Measurements from ENCODE around the gene POPDC2. TPM values are rescaled to one million over a fixed set of nuclear protein-coding genes. Genes with fewer than 3 reads are reported as not detected.

The POPDC2 gene
- total RNA-seq, 1 donor from 2014 or later, result 3.5 TPM

- peak overlapping the region; percentile 72 for H3K27ac Mint-ChIP-seq
These were observed 17.5 kb downstream of the POPDC2 start for GRCh38 chr3:119642746-119643473.

GRCh38 chr3:119641416-119641815 lies 19.0 kb downstream of the POPDC2 start:
- no peak for DNase-seq (ENCODE audit: low spot score in 2 of 2, unreplicated experiment in 2 of 2)
- Mint-ChIP-seq H3K4me1 (peaks cover 26% of the 10 kb centered on the region), H3K27me3 (ENCODE audit: low read depth) (no peaks in the 10 kb centered on the region), H3K9me3 (no peaks in the 10 kb centered on the region), H3K36me3 (peaks cover 4% of the 10 kb centered on the region), H3K27ac (no peak overlapping the region), H3K4me3 (no peak overlapping the region)
- TF ChIP-seq CTCF (IDR thresholded peaks at IDR 0.05; ENCODE audit: unreplicated experiment), result no peak

More at GRCh38 chr3:119642746-119643473, 17.5 kb downstream of the POPDC2 start:
- no peaks in the 10 kb centered on the region for H3K9me3 Mint-ChIP-seq
- no peak for TF ChIP-seq CTCF (IDR thresholded peaks at IDR 0.05; ENCODE audit: unreplicated experiment)
- no peak overlapping the region for H3K4me3 Mint-ChIP-seq
- no peaks in the 10 kb centered on the region for H3K27me3 Mint-ChIP-seq (ENCODE audit: low read depth)
- DNase-seq (ENCODE audit: low spot score in 2 of 2, unreplicated experiment in 2 of 2), result no peak
- H3K36me3 Mint-ChIP-seq, result peaks cover 4% of the 10 kb centered on the region
- H3K4me1 Mint-ChIP-seq, result peaks cover 29% of the 10 kb centered on the region

- Mint-ChIP-seq H3K9me3 (no peaks in the 10 kb centered on the region), H3K4me1 (peaks cover 26% of the 10 kb centered on the region), H3K27ac (no peak overlapping the region), H3K27me3 (ENCODE audit: low read depth) (no peaks in the 10 kb centered on the region), H3K36me3 (peaks cover 4% of the 10 kb centered on the region), H3K4me3 (no peak overlapping the region)
- DNase-seq (ENCODE audit: low spot score in 2 of 2, unreplicated experiment in 2 of 2), result no peak
- TF ChIP-seq CTCF (IDR thresholded peaks at IDR 0.05; ENCODE audit: unreplicated experiment), result no peak
These were observed 20.7 kb downstream of the POPDC2 start for GRCh38 chr3:119639494-119640350.

GRCh38 chr3:119637679-119638477 lies 22.5 kb downstream of the POPDC2 start:
- DNase-seq (ENCODE audit: low spot score in 2 of 2, unreplicated experiment in 2 of 2), result no peak
- H3K27ac Mint-ChIP-seq, result peak overlapping the region; percentile 70
- H3K27me3 Mint-ChIP-seq (ENCODE audit: low read depth), result no peaks in the 10 kb centered on the region
- H3K4me3 Mint-ChIP-seq, result no peak overlapping the region
- no peak for TF ChIP-seq CTCF (IDR thresholded peaks at IDR 0.05; ENCODE audit: unreplicated experiment)
- H3K36me3 Mint-ChIP-seq, result peaks cover 4% of the 10 kb centered on the region
- no peaks in the 10 kb centered on the region for H3K9me3 Mint-ChIP-seq
- peaks cover 18% of the 10 kb centered on the region for H3K4me1 Mint-ChIP-seq

- no peak overlapping the region for H3K27ac Mint-ChIP-seq
- TF ChIP-seq CTCF (IDR thresholded peaks at IDR 0.05; ENCODE audit: unreplicated experiment), result no peak
- no peak for DNase-seq (ENCODE audit: low spot score in 2 of 2, unreplicated experiment in 2 of 2)
- H3K4me3 Mint-ChIP-seq, result no peak overlapping the region
- no peaks in the 10 kb centered on the region for H3K9me3 Mint-ChIP-seq
- H3K4me1 Mint-ChIP-seq, result peaks cover 25% of the 10 kb centered on the region
- peaks cover 4% of the 10 kb centered on the region for H3K36me3 Mint-ChIP-seq
- no peaks in the 10 kb centered on the region for H3K27me3 Mint-ChIP-seq (ENCODE audit: low read depth)
These were observed 23.3 kb downstream of the POPDC2 start for GRCh38 chr3:119636891-119637611.

Data from mesothelial cell of epicardium (in vitro differentiated cells).